RWPE2 (cell line): ENCODE results near the gene NR2E3.

ENCODE experiments used
- ATAC-seq: fragments of 200-7000 bp; cut with Tn5 transposase; 3 replicates; pipeline ENCODE4 v1.9.1; 2021; ENCODE audit warnings: low read depth
- DNase-seq: peaks from one replicate; pipeline ENCODE4 v3.0.0-alpha.2; 2020; ENCODE audit warnings: low spot score
- H3K27ac ChIP-seq: fragments of 450-650 bp; 2 replicates; pipeline ENCODE4 v1.5.1; 2017; ENCODE audit warnings: mild to moderate bottlenecking; ENCODE audit not compliant: poor library complexity, severe bottlenecking
- H3K27me3 ChIP-seq: fragments of 250-450 bp; sonication (Bioruptor Pico); 2 replicates; pipeline ENCODE4 v1.5.1; 2021; ENCODE audit warnings: mild to moderate bottlenecking, moderate library complexity; ENCODE audit not compliant: insufficient read depth, poor library complexity, severe bottlenecking
- H3K36me3 ChIP-seq: fragments of 250-450 bp; sonication (Bioruptor Pico); 2 replicates; pipeline ENCODE4 v1.5.1; 2020; ENCODE audit warnings: low read depth, mild to moderate bottlenecking, moderate library complexity
- H3K4me1 ChIP-seq: fragments of 250-450 bp; sonication (Bioruptor Pico); 2 replicates; pipeline ENCODE4 v1.5.1; 2021; ENCODE audit warnings: mild to moderate bottlenecking, moderate library complexity; ENCODE audit not compliant: insufficient read depth, poor library complexity, severe bottlenecking
- H3K4me3 ChIP-seq: fragments of 250-450 bp; sonication (Bioruptor Pico); 2 replicates; pipeline ENCODE4 v1.5.1; 2021; ENCODE audit warnings: mild to moderate bottlenecking, moderate library complexity; ENCODE audit not compliant: severe bottlenecking
- H3K9me3 ChIP-seq: fragments of 250-450 bp; sonication (Bioruptor Pico); 2 replicates; pipeline ENCODE4 v1.5.1; 2021; ENCODE audit warnings: mild to moderate bottlenecking, moderate library complexity; ENCODE audit not compliant: severe bottlenecking
- CTCF ChIP-seq: fragments of 450-650 bp; IDR thresholded peaks from one replicate; pipeline ENCODE4 v1.5.1; 2017; ENCODE audit warnings: mild to moderate bottlenecking, moderate library complexity; ENCODE audit not compliant: poor library complexity, severe bottlenecking

Gene NR2E3

GRCh38 chr15:71790081-71790480 lies 20.3 kb upstream of the NR2E3 start:
- no peaks in the 10 kb centered on the region for H3K36me3 ChIP-seq
- ATAC-seq (peak; percentile 72), DNase-seq (peak; percentile 92)
- H3K4me3 ChIP-seq = no peak overlapping the region
- TF ChIP-seq CTCF = no peak
- H3K27me3 ChIP-seq = no peaks in the 10 kb centered on the region
- H3K4me1 ChIP-seq = peaks cover 34% of the 10 kb centered on the region
- H3K27ac ChIP-seq = peak overlapping the region; percentile 86
- no peaks in the 10 kb centered on the region for H3K9me3 ChIP-seq

GRCh38 chr15:71791975-71792374 lies 18.4 kb upstream of the NR2E3 start:
- no peaks in the 10 kb centered on the region for H3K36me3 ChIP-seq
- DNase-seq = peak; percentile 42
- no peak for ATAC-seq
- no peaks in the 10 kb centered on the region for H3K9me3 ChIP-seq
- no peak overlapping the region for H3K4me3 ChIP-seq
- H3K4me1 ChIP-seq = peaks cover 34% of the 10 kb centered on the region
- peak overlapping the region; percentile 86 for H3K27ac ChIP-seq
- TF ChIP-seq CTCF = no peak
- H3K27me3 ChIP-seq = no peaks in the 10 kb centered on the region

- ATAC-seq (peak; percentile 60), DNase-seq (peak; percentile 72)
- H3K4me1 ChIP-seq = peaks cover 34% of the 10 kb centered on the region
- H3K36me3 ChIP-seq = no peaks in the 10 kb centered on the region
- H3K27me3 ChIP-seq = no peaks in the 10 kb centered on the region
- H3K4me3 ChIP-seq = no peak overlapping the region
- no peaks in the 10 kb centered on the region for H3K9me3 ChIP-seq
- TF ChIP-seq CTCF = no peak
- H3K27ac ChIP-seq = peak overlapping the region; percentile 86
These were observed 17.8 kb upstream of the NR2E3 start for GRCh38 chr15:71792521-71792920.

- no peak for TF ChIP-seq CTCF
- Histone ChIP-seq H3K27ac (no peak overlapping the region), H3K4me1 (no peaks in the 10 kb centered on the region), H3K27me3 (no peaks in the 10 kb centered on the region), H3K4me3 (no peak overlapping the region), H3K9me3 (no peaks in the 10 kb centered on the region), H3K36me3 (no peaks in the 10 kb centered on the region)
- DNase-seq = no peak
- no peak for ATAC-seq
These were observed 11.7 kb upstream of the NR2E3 start for GRCh38 chr15:71798641-71799040.

GRCh38 chr15:71800190-71800589 lies 10.2 kb upstream of the NR2E3 start:
- H3K4me1 ChIP-seq = no peaks in the 10 kb centered on the region
- no peak for DNase-seq
- H3K36me3 ChIP-seq = no peaks in the 10 kb centered on the region
- peak overlapping the region; percentile 16 for H3K27ac ChIP-seq
- no peak for TF ChIP-seq CTCF
- peak; percentile 56; the same call in 2 of the 3 replicates for ATAC-seq
- no peaks in the 10 kb centered on the region for H3K9me3 ChIP-seq
- H3K27me3 ChIP-seq = no peaks in the 10 kb centered on the region
- no peak overlapping the region for H3K4me3 ChIP-seq
